ENCODE results near the gene TIMM22.
"Not testable (repeated sequence)": the region's sequence is repeated elsewhere in the genome, so short reads cannot be mapped to it uniquely, and the experiment has no call there.

TIMM22 gene

GRCh38 chr17:968812-969730 is 27.9 kb upstream of the TIMM22 start:
- no peak overlapping the region for H2AK5ac ChIP-seq (ENCODE audit: low read depth, low read length)
- DNase-seq (ENCODE audit: low spot score), result no peak
- no peak overlapping the region for H2BK120ac ChIP-seq (ENCODE audit: low read depth, low read length)
- H3K36me3 ChIP-seq (replicated peaks in 1 of 2; ENCODE audit: control insufficient read depth in 2 of 2, insufficient read depth in 2 of 2, low read length in 2 of 2), result peaks cover 4 to 72% of the 10 kb centered on the region in 2 donors
- no peak overlapping the region for H4K8ac ChIP-seq (ENCODE audit: low read depth, low read length)
- H3K4me2 ChIP-seq (ENCODE audit: insufficient read depth, low read length, poor library complexity, severe bottlenecking), result no peak overlapping the region
- no peak overlapping the region for H3K9ac ChIP-seq (ENCODE audit: low read depth, low read length, poor library complexity)
- H3K4ac ChIP-seq (ENCODE audit: low read length), result no peak overlapping the region
- no peak overlapping the region for H4K91ac ChIP-seq (ENCODE audit: low read depth, low read length, poor library complexity)
- H3K14ac ChIP-seq (ENCODE audit: low read length), result no peak overlapping the region
- H2BK12ac ChIP-seq (ENCODE audit: low read length), result no peak overlapping the region
- H3K9me3 ChIP-seq (replicated peaks in 1 of 2; ENCODE audit: control insufficient read depth in 2 of 2, insufficient read depth in 1 of 2, low read depth in 1 of 2, low read length in 2 of 2), result peaks cover 4 to 9% of the 10 kb centered on the region in 2 donors
- peaks cover 7% of the 10 kb centered on the region for H3K79me1 ChIP-seq (ENCODE audit: low read depth, low read length)
- peaks cover 22 to 24% of the 10 kb centered on the region in 2 donors for H3K4me1 ChIP-seq (ENCODE audit: control insufficient read depth in 2 of 2, insufficient read depth in 1 of 2, low read depth in 1 of 2, low read length in 2 of 2)
- no peak overlapping the region for H2BK15ac ChIP-seq (ENCODE audit: low read length)
- H3K18ac ChIP-seq (ENCODE audit: low read length), result no peak overlapping the region
- no peak overlapping the region for H3K27ac ChIP-seq (replicated peaks; ENCODE audit: low read length)
- WGBS, 2 donors (ENCODE audit: extremely low coverage in 2 of 2, insufficient read length in 2 of 2, insufficient replicate concordance in 1 of 2), result no CpG with 5 or more reads among the region's 24 CpGs
- H3K23ac ChIP-seq (ENCODE audit: low read depth, low read length, poor library complexity), result no peak overlapping the region
- H2AFZ ChIP-seq (ENCODE audit: low read length), result no peak overlapping the region
- no peaks in the 10 kb centered on the region for H3K27me3 ChIP-seq (ENCODE audit: control insufficient read depth in 3 of 3, insufficient read depth in 3 of 3, low read depth in 1 of 3, low read length in 3 of 3)
- H2BK5ac ChIP-seq (ENCODE audit: low read length), result no peak overlapping the region
- no peak overlapping the region for H3K4me3 ChIP-seq (ENCODE audit: low read length in 2 of 2)

- Histone ChIP-seq H3K4me3 (ENCODE audit: low read length in 2 of 2) (no peak overlapping the region), H2BK12ac (ENCODE audit: low read length) (no peak overlapping the region), H3K36me3 (replicated peaks in 1 of 2; ENCODE audit: control insufficient read depth in 2 of 2, insufficient read depth in 2 of 2, low read length in 2 of 2) (peaks cover 4 to 75% of the 10 kb centered on the region in 2 donors), H2AFZ (ENCODE audit: low read length) (no peak overlapping the region), H2BK15ac (ENCODE audit: low read length) (no peak overlapping the region), H2AK5ac (ENCODE audit: low read depth, low read length) (no peak overlapping the region), H3K4me2 (ENCODE audit: insufficient read depth, low read length, poor library complexity, severe bottlenecking) (no peak overlapping the region), H4K8ac (ENCODE audit: low read depth, low read length) (no peak overlapping the region), H3K4ac (ENCODE audit: low read length) (no peak overlapping the region), H3K9me3 (replicated peaks in 1 of 2; ENCODE audit: control insufficient read depth in 2 of 2, insufficient read depth in 1 of 2, low read depth in 1 of 2, low read length in 2 of 2) (peaks cover 4 to 9% of the 10 kb centered on the region in 2 donors), H4K91ac (ENCODE audit: low read depth, low read length, poor library complexity) (no peak overlapping the region), H3K18ac (ENCODE audit: low read length) (no peak overlapping the region), H3K27ac (replicated peaks; ENCODE audit: low read length) (no peak overlapping the region), H3K14ac (ENCODE audit: low read length) (no peak overlapping the region), H3K79me1 (ENCODE audit: low read depth, low read length) (peaks cover 8% of the 10 kb centered on the region), H3K23ac (ENCODE audit: low read depth, low read length, poor library complexity) (no peak overlapping the region), H3K4me1 (ENCODE audit: control insufficient read depth in 2 of 2, insufficient read depth in 1 of 2, low read depth in 1 of 2, low read length in 2 of 2) (peaks cover 18 to 20% of the 10 kb centered on the region in 2 donors), H3K9ac (ENCODE audit: low read depth, low read length, poor library complexity) (no peak overlapping the region), H2BK5ac (ENCODE audit: low read length) (no peak overlapping the region), H3K27me3 (ENCODE audit: control insufficient read depth in 3 of 3, insufficient read depth in 3 of 3, low read depth in 1 of 3, low read length in 3 of 3) (no peaks in the 10 kb centered on the region), H2BK120ac (ENCODE audit: low read depth, low read length) (no peak overlapping the region)
- no CpG with 5 or more reads among the region's 18 CpGs for WGBS, 2 donors (ENCODE audit: extremely low coverage in 2 of 2, insufficient read length in 2 of 2, insufficient replicate concordance in 1 of 2)
- no peak for DNase-seq (ENCODE audit: low spot score)
Measured at GRCh38 chr17:969811-970355, 27.0 kb upstream of the TIMM22 start.

GRCh38 chr17:970364-970763 is 26.6 kb upstream of the TIMM22 start:
- H3K27me3 ChIP-seq (ENCODE audit: control insufficient read depth in 3 of 3, insufficient read depth in 3 of 3, low read depth in 1 of 3, low read length in 3 of 3), result no peaks in the 10 kb centered on the region
- H2BK12ac ChIP-seq (ENCODE audit: low read length), result no peak overlapping the region
- no peak overlapping the region for H3K4ac ChIP-seq (ENCODE audit: low read length)
- no peak overlapping the region for H2AK5ac ChIP-seq (ENCODE audit: low read depth, low read length)
- H2AFZ ChIP-seq (ENCODE audit: low read length), result no peak overlapping the region
- H4K91ac ChIP-seq (ENCODE audit: low read depth, low read length, poor library complexity), result no peak overlapping the region
- no peak overlapping the region for H2BK15ac ChIP-seq (ENCODE audit: low read length)
- H3K14ac ChIP-seq (ENCODE audit: low read length), result no peak overlapping the region
- no peak overlapping the region for H2BK120ac ChIP-seq (ENCODE audit: low read depth, low read length)
- H3K27ac ChIP-seq (replicated peaks; ENCODE audit: low read length), result no peak overlapping the region
- H3K9ac ChIP-seq (ENCODE audit: low read depth, low read length, poor library complexity), result no peak overlapping the region
- peaks cover 8% of the 10 kb centered on the region for H3K79me1 ChIP-seq (ENCODE audit: low read depth, low read length)
- H3K9me3 ChIP-seq (replicated peaks in 1 of 2; ENCODE audit: control insufficient read depth in 2 of 2, insufficient read depth in 1 of 2, low read depth in 1 of 2, low read length in 2 of 2), result peaks cover 4 to 9% of the 10 kb centered on the region in 2 donors
- H3K4me3 ChIP-seq (ENCODE audit: low read length in 2 of 2), result no peak overlapping the region
- H3K4me2 ChIP-seq (ENCODE audit: insufficient read depth, low read length, poor library complexity, severe bottlenecking), result no peak overlapping the region
- no peak overlapping the region for H2BK5ac ChIP-seq (ENCODE audit: low read length)
- no peak overlapping the region for H4K8ac ChIP-seq (ENCODE audit: low read depth, low read length)
- no peak overlapping the region for H3K18ac ChIP-seq (ENCODE audit: low read length)
- no peak overlapping the region for H3K23ac ChIP-seq (ENCODE audit: low read depth, low read length, poor library complexity)
- peaks cover 4 to 75% of the 10 kb centered on the region in 2 donors for H3K36me3 ChIP-seq (replicated peaks in 1 of 2; ENCODE audit: control insufficient read depth in 2 of 2, insufficient read depth in 2 of 2, low read length in 2 of 2)
- peaks cover 13 to 16% of the 10 kb centered on the region in 2 donors for H3K4me1 ChIP-seq (ENCODE audit: control insufficient read depth in 2 of 2, insufficient read depth in 1 of 2, low read depth in 1 of 2, low read length in 2 of 2)
- WGBS, 2 donors (ENCODE audit: extremely low coverage in 2 of 2, insufficient read length in 2 of 2, insufficient replicate concordance in 1 of 2), result no CpG with 5 or more reads among the region's 9 CpGs
- DNase-seq (ENCODE audit: low spot score), result no peak

GRCh38 chr17:971861-972260 is 25.1 kb upstream of the TIMM22 start:
- H3K18ac ChIP-seq (ENCODE audit: low read length); H3K14ac ChIP-seq (ENCODE audit: low read length); H3K79me1 ChIP-seq (ENCODE audit: low read depth, low read length); H3K4me2 ChIP-seq (ENCODE audit: insufficient read depth, low read length, poor library complexity, severe bottlenecking); H2AFZ ChIP-seq (ENCODE audit: low read length); H2BK12ac ChIP-seq (ENCODE audit: low read length); H4K8ac ChIP-seq (ENCODE audit: low read depth, low read length); H2BK120ac ChIP-seq (ENCODE audit: low read depth, low read length); H3K4ac ChIP-seq (ENCODE audit: low read length); H3K23ac ChIP-seq (ENCODE audit: low read depth, low read length, poor library complexity); DNase-seq (ENCODE audit: low spot score); H2AK5ac ChIP-seq (ENCODE audit: low read depth, low read length); H3K27me3 ChIP-seq (ENCODE audit: control insufficient read depth in 3 of 3, insufficient read depth in 3 of 3, low read depth in 1 of 3, low read length in 3 of 3); H2BK5ac ChIP-seq (ENCODE audit: low read length); H3K9ac ChIP-seq (ENCODE audit: low read depth, low read length, poor library complexity); H3K27ac ChIP-seq (replicated peaks; ENCODE audit: low read length); H4K91ac ChIP-seq (ENCODE audit: low read depth, low read length, poor library complexity); H2BK15ac ChIP-seq (ENCODE audit: low read length); H3K4me3 ChIP-seq (ENCODE audit: low read length in 2 of 2); H3K9me3 ChIP-seq (replicated peaks in 1 of 2; ENCODE audit: control insufficient read depth in 2 of 2, insufficient read depth in 1 of 2, low read depth in 1 of 2, low read length in 2 of 2): not testable (repeated sequence)
- H3K4me1 ChIP-seq (ENCODE audit: control insufficient read depth in 2 of 2, insufficient read depth in 1 of 2, low read depth in 1 of 2, low read length in 2 of 2), result peaks cover 11 to 13% of the 10 kb centered on the region in 2 donors
- peaks cover 4 to 83% of the 10 kb centered on the region in 2 donors for H3K36me3 ChIP-seq (replicated peaks in 1 of 2; ENCODE audit: control insufficient read depth in 2 of 2, insufficient read depth in 2 of 2, low read length in 2 of 2)
- WGBS, 2 donors (ENCODE audit: extremely low coverage in 2 of 2, insufficient read length in 2 of 2, insufficient replicate concordance in 1 of 2), result no CpG with 5 or more reads among the region's 14 CpGs

All from neuronal stem cell (in vitro differentiated cells).